GM23338 (cell line): Measurements from ENCODE around the gene RAB36. TPM values are rescaled to one million over a fixed set of nuclear protein-coding genes. Genes with fewer than 3 reads are reported as not detected.

Experiments
- ATAC-seq: fragments of 200-7000 bp; cut with Tn5 transposase; 3 replicates; pipeline ENCODE4 v1.9.1; 2020
- DNase-seq: peaks from one replicate; pipeline ENCODE4 v3.0.0-alpha.2; 2015; ENCODE audit warnings: low spot score
- H2AFZ ChIP-seq: fragments of 200-600 bp; sonication (generic); 2 replicates; pipeline ENCODE4 v1.8.0; 2016; ENCODE audit warnings: antibody characterized with exemption, mild to moderate bottlenecking, moderate library complexity
- H3F3A ChIP-seq: fragments of 200-600 bp; sonication (generic); replicated peaks from 2 replicates; pipeline ENCODE4 v1.8.0; 2017; ENCODE audit warnings: antibody characterized with exemption, mixed run types, low read depth
- H3K27ac ChIP-seq: fragments of 200-600 bp; sonication (generic); 2 replicates; pipeline ENCODE4 v1.6.1; 2016; ENCODE audit warnings: low read depth
- H3K27me3 ChIP-seq: fragments of 200-600 bp; sonication (generic); 2 replicates; pipeline ENCODE4 v1.8.0; 2016; ENCODE audit warnings: mild to moderate bottlenecking, mixed run types, moderate library complexity; ENCODE audit not compliant: insufficient read depth
- H3K36me3 ChIP-seq: fragments of 200-600 bp; sonication (generic); 2 replicates; pipeline ENCODE4 v1.8.0; 2016; ENCODE audit warnings: mild to moderate bottlenecking; ENCODE audit not compliant: insufficient read depth
- H3K4me1 ChIP-seq: fragments of 200-600 bp; sonication (generic); 2 replicates; pipeline ENCODE4 v1.8.0; 2016; ENCODE audit warnings: mild to moderate bottlenecking, moderate library complexity; ENCODE audit not compliant: insufficient read depth
- H3K4me2 ChIP-seq: fragments of 200-600 bp; sonication (generic); 2 replicates; pipeline ENCODE4 v1.7.1; 2017; ENCODE audit warnings: mixed run types
- H3K4me3 ChIP-seq: fragments of 200-600 bp; sonication (generic); 2 replicates; pipeline ENCODE4 v1.6.1; 2016; ENCODE audit warnings: mixed run types
- H3K79me2 ChIP-seq: fragments of 200-600 bp; sonication (generic); replicated peaks from 2 replicates; pipeline ENCODE4 v1.8.0; 2017; ENCODE audit warnings: mild to moderate bottlenecking; ENCODE audit not compliant: insufficient read depth
- H3K9me2 ChIP-seq: fragments of 200-600 bp; sonication (generic); 2 replicates; pipeline ENCODE4 v1.8.0; 2017; ENCODE audit not compliant: insufficient read depth
- H4K20me1 ChIP-seq: fragments of 200-600 bp; sonication (generic); replicated peaks from 2 replicates; pipeline ENCODE4 v1.8.0; 2017; ENCODE audit warnings: mild to moderate bottlenecking; ENCODE audit not compliant: insufficient read depth
- H3K27ac Mint-ChIP-seq: 2 replicates; pipeline ENCODE4 v1.8.0; 2020; ENCODE audit warnings: inconsistent platforms, mild to moderate bottlenecking, moderate library complexity, mixed read lengths
- H3K27me3 Mint-ChIP-seq: 3 replicates; pipeline ENCODE4 v1.8.0; 2022; ENCODE audit warnings: low read depth, mild to moderate bottlenecking, moderate library complexity, mixed read lengths, inconsistent platforms; ENCODE audit not compliant: insufficient read depth, poor library complexity
- H3K36me3 Mint-ChIP-seq: 3 replicates; pipeline ENCODE4 v1.8.0; 2021; ENCODE audit warnings: low read depth, mild to moderate bottlenecking, inconsistent platforms, moderate library complexity, mixed read lengths
- H3K4me1 Mint-ChIP-seq: 3 replicates; pipeline ENCODE4 v1.8.0; 2020; ENCODE audit warnings: mild to moderate bottlenecking, inconsistent platforms, mixed read lengths
- H3K4me3 Mint-ChIP-seq: 3 replicates; pipeline ENCODE4 v1.8.0; 2021; ENCODE audit warnings: moderate library complexity, mild to moderate bottlenecking, inconsistent platforms, mixed read lengths
- H3K9me3 Mint-ChIP-seq: 3 replicates; pipeline ENCODE4 v1.8.0; 2020; ENCODE audit warnings: moderate library complexity, mild to moderate bottlenecking, inconsistent platforms, mixed read lengths
- EZH2 ChIP-seq: fragments of 200-600 bp; sonication (generic); IDR thresholded peaks from one replicate; pipeline ENCODE4 v1.8.0; 2017; ENCODE audit warnings: antibody characterized with exemption, mild to moderate bottlenecking, low read depth; ENCODE audit not compliant: unreplicated experiment
- JUNB ChIP-seq: IDR thresholded peaks from one replicate; pipeline ENCODE4 v1.6.1; 2016; ENCODE audit warnings: antibody characterized with exemption; ENCODE audit not compliant: unreplicated experiment
- POLR2AphosphoS5 ChIP-seq: IDR thresholded peaks from 2 replicates; pipeline ENCODE4 v1.6.1; 2016; ENCODE audit warnings: antibody characterized with exemption, low read depth
- STAT1 ChIP-seq: IDR thresholded peaks from one replicate; pipeline ENCODE4 v1.6.1; 2016; ENCODE audit warnings: antibody characterized with exemption; ENCODE audit not compliant: unreplicated experiment
- ZNF114 ChIP-seq: fragments of 250-450 bp; sonication (Bioruptor Pico); IDR thresholded peaks from 2 replicates; pipeline ENCODE4 v1.5.0; 2020; ENCODE audit warnings: mild to moderate bottlenecking, moderate library complexity
- polyA plus RNA-seq: library from polyadenylated mRNA; unstranded; fragments of >200 nt; fragmentation: Nextera tagmentation; extraction: Ambion mirVana; gene quantifications from 2 replicates; pipeline ENCODE4 v1.2.1, GENCODE V29; 2016
- total RNA-seq: library from RNA; depleted of rRNA; stranded (reverse); fragments of >200 nt; shearing (Covaris generic); gene quantifications from 2 replicates; pipeline ENCODE4 v1.2.3, GENCODE V29; 2014
- TF ChIP-seq, protein P1 (sequence below): fragments of 250-450 bp; sonication (Bioruptor Pico); IDR thresholded peaks from 2 replicates; pipeline ENCODE4 v1.5.0; 2020; ENCODE audit warnings: mild to moderate bottlenecking, moderate library complexity

RAB36 gene
- total and polyA plus RNA-seq, 2 experiments from 2014 or later: 0.58 to 1.2 TPM

DNA sequence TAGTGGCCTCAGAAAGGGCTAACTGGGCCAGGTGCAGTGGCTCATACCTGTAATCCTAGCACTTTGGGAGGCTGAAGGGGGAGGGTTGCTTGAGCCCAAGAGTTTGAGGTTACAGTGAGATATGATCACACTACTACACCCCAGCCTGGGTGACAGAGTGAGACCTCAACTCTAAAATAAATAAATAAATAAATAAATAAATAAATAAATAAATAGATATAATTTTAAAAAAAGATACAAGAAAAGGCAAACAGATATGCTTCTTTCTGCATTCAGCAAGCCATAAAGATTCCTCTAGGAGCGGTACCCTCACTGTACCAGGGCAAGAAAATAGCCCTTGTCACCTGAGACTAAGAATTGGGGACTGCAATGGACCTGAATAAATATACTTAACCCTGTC, 2.2 kb upstream of the RAB36 start (continued):
- TF ChIP-seq, protein P1, sequence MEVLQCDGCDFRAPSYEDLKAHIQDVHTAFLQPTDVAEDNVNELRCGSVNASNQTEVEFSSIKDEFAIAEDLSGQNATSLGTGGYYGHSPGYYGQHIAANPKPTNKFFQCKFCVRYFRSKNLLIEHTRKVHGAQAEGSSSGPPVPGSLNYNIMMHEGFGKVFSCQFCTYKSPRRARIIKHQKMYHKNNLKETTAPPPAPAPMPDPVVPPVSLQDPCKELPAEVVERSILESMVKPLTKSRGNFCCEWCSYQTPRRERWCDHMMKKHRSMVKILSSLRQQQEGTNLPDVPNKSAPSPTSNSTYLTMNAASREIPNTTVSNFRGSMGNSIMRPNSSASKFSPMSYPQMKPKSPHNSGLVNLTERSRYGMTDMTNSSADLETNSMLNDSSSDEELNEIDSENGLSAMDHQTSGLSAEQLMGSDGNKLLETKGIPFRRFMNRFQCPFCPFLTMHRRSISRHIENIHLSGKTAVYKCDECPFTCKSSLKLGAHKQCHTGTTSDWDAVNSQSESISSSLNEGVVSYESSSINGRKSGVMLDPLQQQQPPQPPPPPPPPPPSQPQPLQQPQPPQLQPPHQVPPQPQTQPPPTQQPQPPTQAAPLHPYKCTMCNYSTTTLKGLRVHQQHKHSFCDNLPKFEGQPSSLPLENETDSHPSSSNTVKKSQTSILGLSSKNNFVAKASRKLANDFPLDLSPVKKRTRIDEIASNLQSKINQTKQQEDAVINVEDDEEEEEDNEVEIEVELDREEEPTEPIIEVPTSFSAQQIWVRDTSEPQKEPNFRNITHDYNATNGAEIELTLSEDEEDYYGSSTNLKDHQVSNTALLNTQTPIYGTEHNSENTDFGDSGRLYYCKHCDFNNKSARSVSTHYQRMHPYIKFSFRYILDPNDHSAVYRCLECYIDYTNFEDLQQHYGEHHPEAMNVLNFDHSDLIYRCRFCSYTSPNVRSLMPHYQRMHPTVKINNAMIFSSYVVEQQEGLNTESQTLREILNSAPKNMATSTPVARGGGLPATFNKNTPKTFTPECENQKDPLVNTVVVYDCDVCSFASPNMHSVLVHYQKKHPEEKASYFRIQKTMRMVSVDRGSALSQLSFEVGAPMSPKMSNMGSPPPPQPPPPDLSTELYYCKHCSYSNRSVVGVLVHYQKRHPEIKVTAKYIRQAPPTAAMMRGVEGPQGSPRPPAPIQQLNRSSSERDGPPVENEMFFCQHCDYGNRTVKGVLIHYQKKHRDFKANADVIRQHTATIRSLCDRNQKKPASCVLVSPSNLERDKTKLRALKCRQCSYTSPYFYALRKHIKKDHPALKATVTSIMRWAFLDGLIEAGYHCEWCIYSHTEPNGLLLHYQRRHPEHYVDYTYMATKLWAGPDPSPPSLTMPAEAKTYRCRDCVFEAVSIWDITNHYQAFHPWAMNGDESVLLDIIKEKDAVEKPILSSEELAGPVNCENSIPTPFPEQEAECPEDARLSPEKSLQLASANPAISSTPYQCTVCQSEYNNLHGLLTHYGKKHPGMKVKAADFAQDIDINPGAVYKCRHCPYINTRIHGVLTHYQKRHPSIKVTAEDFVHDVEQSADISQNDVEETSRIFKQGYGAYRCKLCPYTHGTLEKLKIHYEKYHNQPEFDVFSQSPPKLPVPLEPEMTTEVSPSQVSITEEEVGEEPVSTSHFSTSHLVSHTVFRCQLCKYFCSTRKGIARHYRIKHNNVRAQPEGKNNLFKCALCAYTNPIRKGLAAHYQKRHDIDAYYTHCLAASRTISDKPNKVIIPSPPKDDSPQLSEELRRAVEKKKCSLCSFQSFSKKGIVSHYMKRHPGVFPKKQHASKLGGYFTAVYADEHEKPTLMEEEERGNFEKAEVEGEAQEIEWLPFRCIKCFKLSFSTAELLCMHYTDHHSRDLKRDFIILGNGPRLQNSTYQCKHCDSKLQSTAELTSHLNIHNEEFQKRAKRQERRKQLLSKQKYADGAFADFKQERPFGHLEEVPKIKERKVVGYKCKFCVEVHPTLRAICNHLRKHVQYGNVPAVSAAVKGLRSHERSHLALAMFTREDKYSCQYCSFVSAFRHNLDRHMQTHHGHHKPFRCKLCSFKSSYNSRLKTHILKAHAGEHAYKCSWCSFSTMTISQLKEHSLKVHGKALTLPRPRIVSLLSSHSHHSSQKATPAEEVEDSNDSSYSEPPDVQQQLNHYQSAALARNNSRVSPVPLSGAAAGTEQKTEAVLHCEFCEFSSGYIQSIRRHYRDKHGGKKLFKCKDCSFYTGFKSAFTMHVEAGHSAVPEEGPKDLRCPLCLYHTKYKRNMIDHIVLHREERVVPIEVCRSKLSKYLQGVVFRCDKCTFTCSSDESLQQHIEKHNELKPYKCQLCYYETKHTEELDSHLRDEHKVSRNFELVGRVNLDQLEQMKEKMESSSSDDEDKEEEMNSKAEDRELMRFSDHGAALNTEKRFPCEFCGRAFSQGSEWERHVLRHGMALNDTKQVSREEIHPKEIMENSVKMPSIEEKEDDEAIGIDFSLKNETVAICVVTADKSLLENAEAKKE (CRISPR knock-in tag): no peak
- no peak for TF ChIP-seq EZH2
- no peak for TF ChIP-seq ZNF114 (CRISPR knock-in tag)
- TF ChIP-seq POLR2AphosphoS5: no peak
- TF ChIP-seq STAT1: no peak

DNA sequence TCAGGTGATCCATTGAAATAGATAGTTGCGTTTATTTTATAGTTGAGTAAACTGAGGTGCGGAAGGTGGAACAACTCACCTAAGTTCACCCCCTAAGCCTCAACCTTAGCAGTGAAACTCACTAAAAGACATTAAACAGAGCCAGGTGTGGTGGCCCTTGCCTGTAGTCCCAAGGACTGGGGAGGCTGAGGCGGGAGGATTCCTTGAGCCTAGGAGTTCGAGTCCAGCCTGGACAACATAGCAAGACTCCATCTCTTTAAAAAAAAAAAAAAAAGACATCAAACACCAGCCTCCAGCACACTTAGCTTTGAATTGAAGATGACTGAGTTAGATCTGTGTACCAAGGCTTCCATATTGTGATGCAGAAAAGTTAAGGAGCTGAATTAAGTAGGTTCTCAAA, 845 bp upstream of the RAB36 start:
- no peak for ATAC-seq

More for the DNA sequence above, 845 bp upstream of the RAB36 start:
- H3K27me3 ChIP-seq: peaks cover 25% of the 10 kb centered on the region; the same call in 1 of the 2 replicates
- H3K9me3 Mint-ChIP-seq: peaks cover 3% of the 10 kb centered on the region; the same call in 1 of the 3 replicates
- peaks cover 23% of the 10 kb centered on the region for H3K27me3 Mint-ChIP-seq
- H3K27ac Mint-ChIP-seq: no peak overlapping the region
- H3K36me3 ChIP-seq: no peaks in the 10 kb centered on the region
- peaks cover 23% of the 10 kb centered on the region for H3K4me1 Mint-ChIP-seq
- H3K4me1 ChIP-seq: peaks cover 10% of the 10 kb centered on the region
- no peak overlapping the region; the same call in 2 of the 3 replicates for H3K4me3 Mint-ChIP-seq
- no peaks in the 10 kb centered on the region for H3K79me2 ChIP-seq
- no peaks in the 10 kb centered on the region for H3F3A ChIP-seq
- H3K27ac ChIP-seq: no peak overlapping the region
- H3K4me2 ChIP-seq: no peak overlapping the region
- no peaks in the 10 kb centered on the region for H4K20me1 ChIP-seq
- no peaks in the 10 kb centered on the region for H3K9me2 ChIP-seq
- DNase-seq: no peak
- no peak overlapping the region for H2AFZ ChIP-seq
- H3K36me3 Mint-ChIP-seq: no peaks in the 10 kb centered on the region
- TF ChIP-seq ZNF114 (CRISPR knock-in tag) (no peak), JUNB (no peak)
- H3K4me3 ChIP-seq: no peak overlapping the region
